ENCODE measurements around the gene INSR.

INSR gene

DNA sequence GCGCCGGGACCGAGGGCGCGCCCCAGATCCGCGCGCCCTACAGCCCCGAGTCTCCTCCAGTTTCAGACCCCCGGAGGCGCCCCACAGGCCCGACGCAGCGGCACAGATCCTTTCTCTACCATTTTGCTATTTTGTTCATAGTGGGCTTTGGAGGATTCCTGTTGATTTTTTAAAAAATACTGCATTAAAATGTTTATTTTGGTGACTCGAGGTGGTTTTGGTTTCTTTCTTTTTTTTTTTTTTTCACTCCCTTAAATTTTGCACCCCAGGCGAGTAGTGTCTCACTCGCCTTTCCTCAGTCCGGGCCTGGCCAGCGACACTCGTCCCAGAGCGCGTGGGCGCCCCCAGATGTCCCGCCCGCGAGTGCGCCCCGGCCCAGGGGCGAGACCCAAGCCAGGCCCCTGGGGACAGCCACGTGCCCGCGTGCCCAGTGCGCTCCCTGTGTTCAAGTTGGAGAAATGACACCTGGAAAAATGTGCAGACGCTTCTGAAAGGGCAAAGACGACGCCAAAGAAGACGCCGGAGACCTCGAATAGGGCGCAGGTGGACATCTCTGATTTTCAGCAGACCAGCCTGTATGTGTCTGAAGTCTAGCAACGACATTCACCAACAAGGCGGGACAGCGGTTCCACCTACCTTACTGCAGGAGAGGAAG is 471 bp upstream of the INSR start:
- peak; percentile 83 for DNase-seq

DNA sequence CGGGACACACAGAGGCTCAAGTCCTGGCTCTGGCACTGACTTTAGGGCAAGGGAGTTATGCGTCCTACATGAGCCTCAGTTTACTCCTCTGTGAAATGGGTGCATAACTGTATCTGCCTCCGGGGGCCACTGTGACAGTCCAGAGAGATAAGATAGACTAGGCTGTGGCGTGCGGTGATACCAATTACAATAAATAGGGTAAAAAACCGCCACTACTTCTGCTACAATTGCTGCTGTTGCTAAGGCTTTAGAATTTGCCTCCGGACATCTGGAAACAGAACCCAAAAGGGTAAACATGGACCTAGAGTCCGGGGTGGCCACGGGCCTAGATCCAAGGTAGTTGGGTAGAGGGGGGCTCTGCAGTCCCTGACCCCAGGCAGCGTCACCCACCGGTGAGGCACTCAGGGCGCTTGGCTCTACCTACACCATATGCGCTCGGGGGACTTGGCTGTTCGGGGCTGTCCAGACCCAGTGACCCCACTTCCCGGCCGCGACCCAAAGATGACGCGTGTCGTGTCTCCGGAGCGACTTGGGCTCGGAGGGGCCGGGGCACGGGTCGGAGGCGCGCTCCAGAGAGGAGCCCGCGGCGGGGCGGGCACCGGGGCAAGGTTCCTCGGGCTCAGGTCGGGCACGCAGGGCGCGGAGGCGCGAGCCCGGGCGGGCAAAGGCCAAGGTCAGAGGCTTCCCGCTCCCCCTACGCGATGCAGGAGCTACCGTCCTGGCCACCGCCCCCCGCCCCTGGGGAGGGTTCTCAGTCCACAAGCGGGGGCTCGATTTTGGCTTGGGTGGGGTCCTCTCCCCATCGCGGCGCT is 1.1 kb downstream of the INSR start:
- peak; percentile 57 for DNase-seq

DNA sequence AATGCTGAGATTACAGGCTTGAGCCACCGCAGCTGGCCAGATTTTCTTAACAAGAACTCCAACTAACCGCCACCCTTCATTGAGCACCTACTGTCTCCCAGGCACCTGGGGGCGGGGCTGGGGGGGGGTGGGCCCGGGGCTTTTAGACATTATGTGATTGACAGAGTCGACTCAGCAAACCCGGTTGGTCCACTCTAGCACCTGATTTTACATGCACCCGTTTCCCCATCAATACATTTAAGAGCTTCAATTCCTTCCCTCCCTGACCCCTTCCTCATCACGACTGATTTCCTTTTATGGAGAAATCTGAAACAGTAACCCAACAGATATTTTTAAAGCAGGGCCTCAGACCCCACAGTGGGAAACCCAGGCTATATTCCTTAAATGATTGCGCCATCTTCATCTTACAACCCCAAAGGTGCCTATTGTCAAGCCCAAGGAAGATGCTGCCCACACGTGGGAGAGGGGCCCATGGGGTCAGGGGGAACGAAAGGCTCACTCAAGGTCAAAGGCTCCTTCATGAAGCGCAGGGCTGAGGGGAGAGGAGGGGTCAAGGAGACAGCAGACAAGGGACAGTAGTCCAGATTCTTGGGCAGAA is 1.8 kb downstream of the INSR start:
- no peak for DNase-seq

DNA sequence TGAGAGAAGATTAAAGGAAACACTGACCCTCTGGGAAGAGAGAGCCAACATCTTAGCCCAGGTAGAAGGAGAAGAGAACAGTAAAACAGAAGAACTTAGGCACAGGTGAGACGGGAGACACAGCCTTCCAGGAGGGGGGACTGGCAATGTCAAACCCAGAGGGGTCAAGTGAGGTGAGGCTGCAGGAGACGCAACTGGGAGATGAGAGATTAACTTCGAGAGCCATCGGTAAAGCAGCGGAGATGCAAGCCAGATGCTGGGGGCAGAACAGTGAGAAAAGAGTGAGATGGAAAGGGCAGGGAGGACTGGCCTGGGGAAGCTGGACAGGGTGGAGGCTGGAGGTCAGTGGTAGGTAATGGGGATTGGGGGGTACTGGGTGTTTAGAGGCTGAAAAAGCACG is 5.2 kb downstream of the INSR start:
- DNase-seq = no peak

DNA sequence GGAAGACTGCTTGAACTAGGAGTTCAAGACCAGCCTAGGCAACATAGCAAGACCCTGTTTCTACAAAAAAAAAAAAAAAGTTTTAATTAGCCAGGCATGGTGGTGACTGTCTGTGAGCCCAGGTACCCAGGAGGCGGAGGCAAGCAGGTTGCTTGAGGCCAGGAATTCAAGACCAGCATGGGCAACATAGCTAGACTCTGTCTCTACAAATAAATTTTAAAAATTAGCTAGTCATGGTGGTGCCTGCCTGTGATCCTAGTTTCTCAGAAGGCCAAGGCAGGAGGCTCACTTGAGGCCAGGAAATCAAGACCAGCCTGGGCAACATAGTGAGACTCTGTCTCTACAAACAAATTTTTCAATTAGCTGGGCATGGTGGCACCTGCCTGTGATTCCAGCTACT is 6.1 kb downstream of the INSR start:
- no peak for DNase-seq

DNA sequence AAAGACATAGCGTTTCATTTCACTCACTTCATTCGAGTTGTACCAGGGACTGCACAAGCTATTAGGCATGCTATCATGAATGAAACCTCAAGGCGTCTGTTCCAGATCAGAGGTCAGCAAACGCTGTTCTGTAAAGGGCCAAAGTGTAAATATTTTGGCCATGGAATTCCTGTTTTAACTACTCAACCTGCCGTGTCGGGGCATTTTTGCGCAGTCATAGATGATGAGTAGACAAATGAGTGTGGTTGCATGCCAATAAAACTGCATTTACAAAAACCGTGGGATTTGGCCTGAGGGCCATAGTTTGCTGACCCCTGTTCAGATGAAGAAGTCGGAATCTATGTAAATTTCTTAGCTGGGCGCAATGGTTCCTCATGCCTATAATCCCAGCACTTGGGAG is 6.5 kb downstream of the INSR start:
- no peak for DNase-seq

DNA sequence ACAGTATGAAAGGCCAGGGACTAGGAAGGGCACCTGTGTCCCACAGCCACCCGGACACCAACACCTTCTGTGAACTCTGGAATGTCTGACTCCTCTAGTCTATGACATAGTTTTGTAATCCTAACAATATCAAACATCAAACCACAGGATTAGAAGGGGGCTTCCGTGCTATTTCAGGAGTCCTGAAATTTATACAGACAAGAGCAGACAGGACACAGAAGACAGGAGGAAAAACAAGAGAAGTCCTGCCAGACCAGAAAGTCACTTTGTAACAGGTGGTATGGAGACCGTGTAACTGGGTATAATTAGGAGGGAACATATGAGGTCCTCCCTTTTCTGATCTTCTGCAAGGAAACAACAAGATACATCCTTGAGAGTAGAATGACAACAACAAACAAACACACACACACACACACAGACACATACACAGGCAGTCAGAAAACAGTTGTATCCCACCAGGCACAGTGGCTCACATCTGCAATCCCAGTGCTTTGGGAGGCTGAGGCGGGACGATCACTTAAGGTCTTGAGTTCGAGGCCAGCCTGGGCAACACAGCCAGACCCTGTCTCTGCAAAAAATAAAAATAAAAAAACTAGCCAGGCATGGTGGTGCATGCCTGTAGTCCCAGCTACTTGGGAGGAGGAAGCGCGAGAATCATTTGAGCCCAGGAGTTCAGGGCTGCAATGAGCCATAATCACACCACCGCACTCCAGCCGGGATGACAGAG is 13.1 kb downstream of the INSR start:
- no peak for DNase-seq

DNA sequence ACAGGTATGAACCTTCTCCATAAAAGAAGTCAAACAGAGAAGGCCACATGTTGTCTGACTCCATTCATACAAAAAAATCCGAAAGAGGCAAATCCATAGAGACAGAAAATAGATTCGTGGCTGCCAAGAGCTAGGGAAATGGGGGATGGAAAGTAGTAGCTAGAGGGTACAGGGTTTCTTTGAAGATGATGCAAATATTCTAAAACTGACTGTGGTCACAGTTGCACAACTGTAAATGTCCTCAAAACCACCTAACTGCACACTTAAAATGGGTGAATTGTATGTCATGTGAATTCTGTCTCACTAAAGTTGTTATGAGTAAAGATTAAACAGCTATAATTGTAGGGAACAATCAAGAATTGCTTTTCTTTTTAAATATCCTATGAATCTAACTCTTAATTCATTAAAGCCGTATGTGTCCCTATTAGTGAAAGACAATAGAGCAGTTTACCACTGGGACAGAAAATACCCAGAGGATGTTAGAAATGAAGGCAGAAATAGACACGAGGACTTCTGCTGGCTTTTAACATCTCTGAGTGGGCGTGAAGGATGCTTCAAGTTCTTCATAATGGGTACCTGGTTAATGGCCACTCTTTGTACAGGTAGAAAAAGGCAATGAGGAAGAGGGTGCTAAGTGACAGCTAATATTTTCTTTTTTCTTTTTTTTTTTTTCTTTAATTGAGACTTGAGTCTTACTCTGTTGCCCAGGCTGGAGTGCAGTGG is 21.2 kb downstream of the INSR start:
- no peak for DNase-seq

DNA sequence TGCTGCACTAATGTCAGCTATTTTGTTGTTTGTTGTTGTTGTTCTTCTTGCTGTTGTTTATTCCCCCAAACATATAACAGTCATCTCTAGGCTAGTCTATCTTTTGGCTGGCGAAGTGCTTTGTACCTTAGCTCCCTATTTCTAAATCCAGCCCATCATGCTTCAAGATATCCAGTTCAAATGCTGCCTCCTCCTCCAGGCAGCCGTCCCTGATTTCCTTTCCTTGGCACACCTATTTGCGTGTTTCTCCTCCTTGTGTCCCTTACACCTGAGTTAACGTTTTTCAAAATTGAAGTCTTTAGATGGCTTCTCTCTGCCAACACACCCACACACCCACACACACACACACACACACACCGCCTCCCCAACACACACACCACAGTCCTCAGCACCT is 25.5 kb downstream of the INSR start:
- DNase-seq = no peak

DNA sequence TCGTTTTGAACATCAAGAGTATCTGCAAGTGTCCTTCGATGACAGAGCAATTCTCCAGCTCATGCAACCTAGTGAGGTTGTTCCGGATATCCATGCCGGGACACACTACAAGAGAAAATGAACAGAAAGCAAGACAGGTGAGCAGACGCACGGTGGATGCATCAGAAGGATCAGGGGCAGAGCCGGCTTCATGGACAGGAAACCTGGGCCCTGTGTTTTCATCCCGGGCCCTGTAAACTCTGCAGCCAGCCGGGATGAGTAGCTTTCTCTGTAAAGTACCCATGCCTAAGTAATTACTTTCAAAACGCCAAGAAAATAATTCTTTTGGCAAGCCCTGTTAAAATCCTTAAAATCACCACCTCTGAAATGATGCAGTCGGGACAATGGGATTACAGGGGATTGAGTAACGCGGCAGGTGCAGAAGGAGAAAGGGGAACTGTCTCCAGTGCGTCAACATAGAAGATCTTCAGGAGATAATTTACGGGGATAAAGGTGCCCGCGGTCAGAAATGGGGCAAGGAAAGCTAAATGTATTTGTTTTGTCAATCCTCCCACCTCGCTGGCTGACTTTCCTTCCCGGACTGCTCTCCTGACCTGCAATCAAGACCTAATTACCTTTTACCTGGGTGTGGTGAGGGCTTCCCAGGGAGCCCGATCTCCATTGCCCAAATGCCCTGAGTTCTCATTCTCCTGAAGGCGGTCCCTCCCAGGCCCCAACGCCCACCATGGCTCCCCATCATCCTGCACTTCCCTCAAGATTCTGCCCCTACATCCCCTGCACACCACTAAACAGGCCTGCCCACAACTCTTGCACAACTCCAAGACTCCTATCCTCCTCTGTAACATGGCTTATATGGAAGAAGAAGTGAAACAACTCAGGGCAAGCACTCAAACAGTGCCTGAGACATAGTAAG is 26.2 kb downstream of the INSR start:
- DNase-seq = no peak

DNA sequence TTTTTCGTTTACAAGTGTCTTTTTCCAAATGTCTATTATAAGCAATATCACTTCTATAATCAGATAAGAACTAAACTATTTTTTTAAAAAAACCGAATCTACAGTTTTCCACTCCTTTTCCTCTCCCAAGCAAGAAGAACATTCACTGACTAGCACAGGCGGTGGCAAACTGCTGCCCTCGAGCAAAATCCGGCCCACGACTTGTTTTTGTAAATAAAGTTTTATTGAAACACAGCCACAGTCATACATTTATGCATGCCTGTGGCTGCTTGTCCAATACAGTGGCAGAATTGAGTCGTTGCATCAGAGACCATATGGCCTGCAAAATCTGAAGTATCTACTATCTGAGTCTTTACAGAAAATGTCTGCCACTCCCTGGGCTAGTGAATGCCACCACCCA is 27.4 kb downstream of the INSR start:
- no peak for DNase-seq

DNA sequence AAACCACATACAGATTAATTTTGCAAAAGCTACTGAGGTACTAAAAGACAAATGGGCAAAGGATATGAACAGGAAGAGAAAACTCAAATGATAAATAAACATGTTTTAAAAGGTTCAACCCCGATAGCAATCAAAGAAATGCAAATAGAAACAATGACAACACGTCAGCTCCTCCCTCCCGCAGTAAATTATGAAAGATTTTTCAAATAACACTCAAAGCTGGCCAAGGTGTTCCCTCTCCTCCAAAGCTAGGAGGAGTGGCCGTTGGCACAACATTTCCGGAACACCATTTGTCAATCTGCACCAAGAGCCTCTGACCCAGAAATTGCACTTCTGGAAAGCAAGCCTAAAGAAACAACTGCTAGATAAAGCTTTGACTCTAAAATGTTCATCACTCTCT is 28.3 kb downstream of the INSR start:
- no peak for DNase-seq

DNA sequence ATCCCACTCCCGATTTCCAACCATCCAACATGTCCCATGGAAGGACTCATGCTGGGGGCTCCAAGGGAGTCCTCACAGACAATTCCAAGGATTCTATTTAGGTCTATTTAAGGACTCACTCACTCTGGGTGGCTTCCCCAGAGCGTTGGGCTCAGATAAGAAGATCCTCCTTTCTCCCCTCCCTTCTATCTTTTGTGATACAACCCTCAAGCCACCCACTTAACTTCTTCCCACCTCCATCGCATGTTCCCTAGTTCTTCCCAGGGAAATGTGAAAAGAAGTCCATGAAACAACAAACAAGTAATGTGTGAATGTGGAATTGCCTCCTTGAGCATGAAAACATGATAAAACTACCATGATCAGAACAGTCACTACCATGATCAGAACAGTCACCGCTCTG is 29.4 kb downstream of the INSR start:
- DNase-seq = no peak

DNA sequence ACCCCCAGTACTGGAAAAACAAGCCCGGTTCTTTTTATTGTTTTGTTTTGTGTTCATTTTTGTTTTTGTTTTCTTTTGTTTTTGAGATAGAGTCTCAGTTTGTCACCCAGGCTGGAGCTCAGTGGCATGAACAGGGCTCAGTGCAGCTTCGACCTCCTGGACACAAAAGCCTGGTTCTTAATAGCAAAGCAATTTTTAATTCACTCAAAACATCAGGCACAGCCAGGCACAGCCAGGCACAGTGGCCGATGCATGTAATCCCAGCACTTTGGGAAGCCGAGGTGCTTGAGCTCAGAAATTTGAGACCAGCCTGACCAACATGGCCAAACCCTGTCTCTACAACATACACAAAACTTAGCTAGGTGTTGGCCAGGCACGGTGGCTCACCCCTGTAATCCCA is 30.7 kb downstream of the INSR start:
- DNase-seq = no peak

DNA sequence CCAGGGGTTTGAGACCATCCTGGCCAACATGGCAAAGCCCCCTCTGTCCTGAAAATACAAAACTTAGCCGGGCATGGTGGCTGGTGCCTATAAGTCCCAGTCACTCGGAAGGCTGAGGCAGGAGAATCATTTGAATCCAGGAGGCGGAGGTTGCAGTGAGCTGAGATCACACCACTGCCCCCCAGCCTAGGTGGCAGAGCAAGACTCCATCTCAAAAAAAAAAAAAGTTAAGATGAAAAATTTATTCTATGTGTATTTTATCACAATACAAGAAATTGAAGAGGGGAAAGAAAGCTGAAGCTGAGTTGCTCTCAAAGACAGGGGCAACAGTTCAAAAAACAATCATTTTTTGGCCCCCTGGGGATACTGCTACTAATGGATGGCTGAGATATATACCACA is 31.1 kb downstream of the INSR start:
- DNase-seq = no peak

DNA sequence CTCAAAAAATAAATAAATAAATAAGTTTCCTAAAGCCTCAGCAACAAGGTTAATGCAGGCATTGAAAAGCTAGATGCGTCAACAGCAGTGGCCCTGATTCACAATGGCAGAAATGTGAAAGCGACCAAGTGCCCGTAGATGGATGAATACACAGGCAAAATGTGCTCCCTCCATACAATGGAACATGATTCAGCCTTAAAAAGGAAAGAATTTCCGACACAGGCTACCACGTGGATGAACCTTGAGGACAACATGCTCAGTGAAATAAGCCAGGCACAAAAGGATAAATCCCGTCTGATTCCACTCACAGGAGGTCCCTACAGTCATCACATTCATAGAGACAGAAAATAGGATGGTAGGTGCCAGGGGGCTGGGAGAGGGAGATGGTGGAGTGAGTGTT is 31.7 kb downstream of the INSR start:
- DNase-seq = no peak

DNA sequence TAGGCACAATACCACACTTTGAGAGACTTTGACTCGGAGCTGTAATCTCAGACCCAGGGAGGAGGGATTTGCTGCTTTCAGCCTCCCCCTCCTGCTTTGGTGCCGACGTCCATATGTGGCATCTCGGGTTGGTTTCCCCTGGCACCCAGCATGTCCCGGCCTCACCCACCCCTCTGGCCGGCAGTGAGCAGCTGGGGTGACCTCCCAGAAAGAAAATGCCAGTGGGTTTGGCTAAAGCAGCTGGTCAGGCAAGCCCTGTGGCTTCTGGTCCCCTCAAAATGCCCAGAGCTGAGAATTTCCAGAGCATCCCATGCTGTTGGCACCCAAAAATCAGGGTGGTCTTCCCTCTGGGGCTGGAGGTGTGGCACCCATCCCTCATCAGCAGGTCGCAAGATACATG is 34.1 kb downstream of the INSR start:
- DNase-seq = no peak

DNA sequence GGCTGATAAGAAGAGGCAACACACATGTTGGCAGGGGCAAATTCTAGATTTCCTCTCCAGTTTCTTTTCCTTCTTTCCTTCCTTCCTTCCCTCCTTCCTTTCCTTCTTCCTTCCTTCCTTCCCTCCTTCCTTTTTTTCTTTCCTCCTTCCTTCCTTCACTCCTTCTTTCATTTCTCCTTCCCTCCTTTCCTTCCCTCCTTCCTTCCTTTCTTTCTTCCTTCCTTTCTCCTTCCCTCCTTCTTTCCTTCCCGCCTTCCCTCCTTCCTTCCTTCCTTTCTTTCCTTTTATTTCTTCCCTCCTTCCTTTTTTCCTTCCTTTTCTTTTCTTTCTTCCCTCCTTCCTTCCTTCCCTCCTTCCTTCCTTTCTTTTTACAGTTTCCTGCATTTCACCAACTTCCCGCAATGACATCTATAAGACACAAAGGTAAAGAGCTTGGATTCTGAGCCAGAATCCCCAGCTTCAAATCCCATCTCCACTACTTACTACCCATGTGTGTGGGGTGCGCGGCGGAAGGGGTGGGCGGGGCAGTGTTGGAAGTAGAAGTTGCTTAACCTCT is 35.3 kb downstream of the INSR start:
- no peak for DNase-seq

DNA sequence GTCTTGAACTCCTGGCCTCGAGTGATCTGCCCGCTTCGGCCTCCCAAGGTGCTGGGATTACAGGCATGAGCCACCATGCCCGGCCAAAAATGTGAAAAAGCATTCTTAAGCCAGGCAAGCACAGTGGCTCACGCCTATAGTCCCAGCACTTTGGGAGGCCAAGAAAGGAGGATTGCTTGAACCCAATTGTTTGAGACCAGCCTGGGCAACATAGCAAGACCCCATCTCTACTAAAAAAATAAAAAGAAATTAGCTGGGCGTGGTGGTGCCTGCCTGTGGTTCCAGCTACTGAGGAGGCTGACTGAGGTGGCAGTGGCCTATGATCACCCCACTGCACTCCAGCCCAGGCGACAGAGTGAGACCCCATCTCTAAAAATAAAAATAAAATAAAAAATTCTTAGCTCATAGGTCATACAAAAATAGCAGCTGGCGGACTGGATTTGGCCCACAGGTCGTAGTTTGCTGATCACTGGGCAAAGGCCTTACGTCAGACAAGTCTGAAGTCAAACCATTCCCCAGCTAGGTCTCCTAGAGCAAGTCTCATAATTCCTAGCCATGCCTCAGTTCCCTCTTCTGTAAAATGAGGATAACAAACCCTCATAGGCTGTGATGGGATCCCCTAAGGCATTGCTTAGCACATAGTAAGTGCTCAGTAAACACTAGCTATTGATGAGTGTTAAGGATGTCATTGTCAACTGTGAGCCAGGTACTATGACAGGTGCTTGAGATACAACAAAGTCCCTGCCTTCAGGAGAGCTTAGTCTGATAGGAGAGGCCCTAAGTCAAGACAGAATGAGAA is 36.0 kb downstream of the INSR start:
- DNase-seq = no peak

DNA sequence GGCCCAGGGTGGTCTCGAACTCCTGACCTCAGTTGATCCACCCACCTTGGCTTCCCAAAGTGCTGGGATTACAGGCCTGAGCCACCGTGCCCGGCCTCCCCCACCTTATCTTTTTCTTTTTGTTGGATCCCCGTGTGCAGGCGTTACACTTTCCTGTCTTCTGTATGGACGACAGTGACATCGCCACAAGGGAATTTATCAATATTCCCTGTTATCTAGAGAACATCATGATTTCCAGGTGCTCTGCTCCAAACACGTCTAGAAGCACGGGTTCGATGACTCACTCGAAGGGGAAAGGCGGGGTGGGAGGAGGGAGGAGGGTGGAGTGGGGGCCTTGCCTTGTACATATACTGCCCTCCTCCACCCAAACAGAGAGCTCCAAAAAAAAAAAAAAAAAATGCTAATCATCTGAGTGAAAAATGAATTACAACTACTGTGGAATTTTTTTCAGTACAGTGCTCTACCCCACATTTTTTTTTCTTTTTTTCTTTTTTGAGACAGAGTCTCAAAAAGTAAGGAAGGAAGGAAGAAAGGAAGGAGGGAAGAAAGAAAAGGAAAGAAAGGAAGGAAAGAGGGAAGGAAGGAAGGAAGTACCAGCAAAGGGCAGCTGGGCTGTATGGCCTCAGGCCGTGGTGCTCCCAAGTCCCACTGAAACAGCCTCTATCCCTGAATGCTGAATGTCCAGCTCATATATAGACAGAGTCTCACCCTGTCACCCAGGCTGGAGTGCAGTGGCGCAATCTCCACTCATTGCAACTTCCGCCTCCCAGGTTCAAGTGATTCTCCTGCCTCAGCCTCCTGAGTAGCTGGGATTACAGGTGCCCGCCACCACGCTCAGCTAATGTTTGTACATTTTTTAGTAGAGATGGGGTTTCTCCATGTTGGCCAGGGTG is 36.8 kb downstream of the INSR start:
- DNase-seq = no peak
